Thoracic aorta (tissue), 2 donors: ENCODE data around the gene SLC5A1. TPM values are rescaled to one million over a fixed set of nuclear protein-coding genes. Genes with fewer than 3 reads are reported as not detected.

Experiments
- ATAC-seq: fragments of 150-250 bp; one replicate; pipeline ENCODE4 v1.8.0; 2017; ENCODE audit warnings: low read depth; ENCODE audit not compliant: insufficient number of reproducible peaks, low FRiP score
- DNase-seq: peaks from one replicate; pipeline ENCODE4 v3.0.0-alpha.2; 2020; ENCODE audit warnings: low spot score
- H3K27ac ChIP-seq, 2 donors: fragments of 200-600 bp; sonication (generic); 1 replicate in 1 of 2; 2 replicates in 1 of 2; pipeline ENCODE4 v1.5.1; 2016; ENCODE audit warnings: mild to moderate bottlenecking in 2 of 2, moderate library complexity in 2 of 2
- H3K27me3 ChIP-seq: fragments of 200-600 bp; sonication (generic); replicated peaks from 2 replicates; pipeline ENCODE4 v1.6.0; 2016; ENCODE audit warnings: mild to moderate bottlenecking; ENCODE audit not compliant: insufficient read depth
- H3K36me3 ChIP-seq: fragments of 200-600 bp; sonication (generic); one replicate; pipeline ENCODE4 v1.5.1; 2016
- H3K4me1 ChIP-seq, 2 donors: fragments of 200-600 bp; sonication (generic); 1 replicate in 1 of 2; 2 replicates in 1 of 2; pipeline versions ENCODE4 v1.5.1 to v1.6.0; 2016; ENCODE audit warnings: low read depth in 2 of 2, mild to moderate bottlenecking in 1 of 2; ENCODE audit not compliant: control insufficient read depth in 1 of 2
- H3K4me3 ChIP-seq: fragments of 200-600 bp; sonication (generic); 2 replicates; pipeline ENCODE4 v1.5.1; 2016; ENCODE audit warnings: mild to moderate bottlenecking
- H3K9me3 ChIP-seq: fragments of 200-600 bp; sonication (generic); 2 replicates; pipeline ENCODE4 v1.5.1; 2016
- CTCF ChIP-seq: fragments of 200-600 bp; sonication (generic); IDR thresholded peaks from one replicate; pipeline ENCODE4 v1.5.1; 2019; ENCODE audit warnings: antibody characterized with exemption
- total RNA-seq, 2 donors: library from RNA; depleted of rRNA; stranded (reverse); fragments of >200 nt; gene quantifications; one replicate each; pipeline versions ENCODE4 v1.1.0 to v1.2.3, GENCODE V29; 2016

Gene SLC5A1
- total RNA-seq, 2 donors from 2014 or later = not detected

DNA sequence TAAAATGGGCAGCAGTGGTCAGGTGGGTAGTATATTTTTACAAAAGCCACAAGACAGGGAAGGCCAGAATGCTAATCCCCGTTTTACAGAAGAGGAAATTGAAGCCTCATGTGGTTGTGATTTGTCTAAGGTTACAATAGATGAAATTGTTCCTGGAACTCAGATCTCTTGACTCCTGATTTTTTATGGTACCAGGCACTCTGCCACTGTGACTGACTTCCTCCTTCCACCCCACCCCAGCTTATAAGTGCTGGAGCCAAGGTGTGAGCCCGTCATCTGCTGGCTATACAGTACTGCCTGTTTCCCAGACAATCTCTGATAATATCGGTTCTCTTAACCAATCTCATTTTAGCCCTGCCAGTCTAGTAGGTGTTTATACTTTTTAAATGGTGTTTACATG is 1.9 kb downstream of the SLC5A1 start:
- Histone ChIP-seq H3K36me3 (no peaks in the 10 kb centered on the region), H3K27ac (no peak overlapping the region)
- no peak for ATAC-seq

GRCh38 chr22:32048069-32048468 is 5.0 kb downstream of the SLC5A1 start:
- TF ChIP-seq CTCF = no peak
- Histone ChIP-seq H3K4me3 (no peak overlapping the region), H3K27me3 (no peaks in the 10 kb centered on the region), H3K27ac (no peak overlapping the region), H3K9me3 (no peaks in the 10 kb centered on the region), H3K4me1 (no peaks in the 10 kb centered on the region), H3K36me3 (no peaks in the 10 kb centered on the region)
- no peak for DNase-seq
- no peak for ATAC-seq

More for the DNA sequence above, 1.9 kb downstream of the SLC5A1 start:
- no peaks in the 10 kb centered on the region for H3K9me3 ChIP-seq
- no peak overlapping the region for H3K4me3 ChIP-seq
- no peaks in the 10 kb centered on the region for H3K4me1 ChIP-seq
- H3K27me3 ChIP-seq = no peaks in the 10 kb centered on the region
- no peak for TF ChIP-seq CTCF
- no peak for DNase-seq

GRCh38 chr22:32050678-32051515 is 7.8 kb downstream of the SLC5A1 start:
- no peak for ATAC-seq
- H3K36me3 ChIP-seq = no peaks in the 10 kb centered on the region
- no peaks in the 10 kb centered on the region for H3K27me3 ChIP-seq
- no peak for DNase-seq
- no peaks in the 10 kb centered on the region for H3K4me1 ChIP-seq
- TF ChIP-seq CTCF = no peak
- no peaks in the 10 kb centered on the region for H3K9me3 ChIP-seq
- H3K27ac ChIP-seq = no peak overlapping the region
- no peak overlapping the region for H3K4me3 ChIP-seq

DNA sequence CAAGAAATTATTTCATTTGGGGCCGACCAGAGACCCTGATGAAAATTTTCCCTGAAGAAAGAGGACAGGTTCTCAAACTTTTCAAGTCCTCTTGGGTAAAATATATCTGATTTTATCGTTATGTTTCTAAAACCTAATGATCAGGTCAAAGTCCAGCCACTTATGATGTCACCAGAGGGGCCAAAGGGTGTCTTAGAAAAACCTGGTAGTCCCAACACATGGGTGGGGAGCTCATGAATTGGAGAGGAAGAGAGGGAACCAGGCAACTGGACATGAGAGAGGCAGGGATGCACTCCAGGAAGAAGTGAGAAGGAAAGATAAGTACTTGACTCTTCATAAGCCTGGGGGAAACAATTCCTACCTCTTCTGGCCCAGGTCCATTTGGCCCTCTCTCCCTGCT is 9.2 kb downstream of the SLC5A1 start:
- no peaks in the 10 kb centered on the region for H3K4me1 ChIP-seq
- no peak overlapping the region for H3K4me3 ChIP-seq
- H3K36me3 ChIP-seq = no peaks in the 10 kb centered on the region
- no peaks in the 10 kb centered on the region for H3K27me3 ChIP-seq
- no peak for TF ChIP-seq CTCF
- DNase-seq (no peak), ATAC-seq (no peak)
- H3K9me3 ChIP-seq = no peaks in the 10 kb centered on the region
- no peak overlapping the region for H3K27ac ChIP-seq

DNA sequence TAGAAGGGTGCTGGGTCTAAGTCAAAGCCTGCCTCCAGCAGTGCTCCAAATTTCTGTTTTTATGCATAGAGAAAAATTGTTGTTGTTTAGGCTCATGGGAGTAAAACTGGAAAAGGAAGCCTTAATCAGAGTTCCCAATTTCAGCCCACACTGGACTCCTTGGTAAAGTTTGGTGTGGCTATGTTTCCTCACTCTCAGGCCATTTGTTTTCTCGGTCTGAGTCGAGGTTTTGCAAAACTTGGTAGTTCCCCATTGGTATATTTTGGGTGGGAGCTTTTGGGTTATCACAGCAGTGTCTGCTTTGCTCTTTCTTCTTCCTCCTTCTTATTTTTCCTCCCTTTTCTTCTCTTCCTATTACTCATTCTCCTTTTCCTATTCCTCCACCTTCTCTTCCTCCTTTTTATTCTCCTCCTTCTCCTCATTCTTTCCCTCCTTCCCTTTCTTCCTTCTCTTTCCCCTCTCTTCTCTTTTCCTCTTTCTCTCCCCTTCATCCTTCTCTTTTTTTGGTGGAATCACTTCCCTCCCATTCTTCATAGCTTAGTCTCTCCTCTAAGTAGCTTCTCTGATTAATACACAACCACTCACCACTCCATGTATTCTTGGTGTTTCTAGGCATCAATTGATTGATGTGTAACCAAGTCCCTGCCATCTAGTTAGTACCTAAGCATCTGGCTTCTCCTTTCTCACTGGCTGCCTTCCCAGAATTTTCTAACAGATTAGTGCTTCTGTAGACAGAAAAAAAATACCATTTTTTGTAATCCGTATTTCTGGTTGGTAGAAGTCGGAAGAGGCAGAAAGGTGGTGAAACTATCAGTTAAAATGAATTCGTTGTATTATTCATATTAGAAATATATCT is 10.1 kb downstream of the SLC5A1 start:
- no peak for TF ChIP-seq CTCF
- Histone ChIP-seq H3K27me3 (no peaks in the 10 kb centered on the region), H3K9me3 (no peaks in the 10 kb centered on the region), H3K4me1 (no peaks in the 10 kb centered on the region), H3K27ac (no peak overlapping the region), H3K36me3 (no peaks in the 10 kb centered on the region), H3K4me3 (no peak overlapping the region)
- ATAC-seq (no peak), DNase-seq (no peak)
